AG20443 (cell line): ENCODE measurements around the gene ASTE1.
A peak's percentile ranks its signal among the peaks of the same experiment; 100 is the strongest.
"Not testable (repeated sequence)": the region's sequence is repeated elsewhere in the genome, so short reads cannot be mapped to it uniquely, and the experiment has no call there.

ENCODE experiments used
- DNase-seq: peaks from one replicate; pipeline ENCODE4 v3.0.0; 2012; ENCODE audit warnings: low spot score, mixed read lengths

Gene ASTE1, protein sequence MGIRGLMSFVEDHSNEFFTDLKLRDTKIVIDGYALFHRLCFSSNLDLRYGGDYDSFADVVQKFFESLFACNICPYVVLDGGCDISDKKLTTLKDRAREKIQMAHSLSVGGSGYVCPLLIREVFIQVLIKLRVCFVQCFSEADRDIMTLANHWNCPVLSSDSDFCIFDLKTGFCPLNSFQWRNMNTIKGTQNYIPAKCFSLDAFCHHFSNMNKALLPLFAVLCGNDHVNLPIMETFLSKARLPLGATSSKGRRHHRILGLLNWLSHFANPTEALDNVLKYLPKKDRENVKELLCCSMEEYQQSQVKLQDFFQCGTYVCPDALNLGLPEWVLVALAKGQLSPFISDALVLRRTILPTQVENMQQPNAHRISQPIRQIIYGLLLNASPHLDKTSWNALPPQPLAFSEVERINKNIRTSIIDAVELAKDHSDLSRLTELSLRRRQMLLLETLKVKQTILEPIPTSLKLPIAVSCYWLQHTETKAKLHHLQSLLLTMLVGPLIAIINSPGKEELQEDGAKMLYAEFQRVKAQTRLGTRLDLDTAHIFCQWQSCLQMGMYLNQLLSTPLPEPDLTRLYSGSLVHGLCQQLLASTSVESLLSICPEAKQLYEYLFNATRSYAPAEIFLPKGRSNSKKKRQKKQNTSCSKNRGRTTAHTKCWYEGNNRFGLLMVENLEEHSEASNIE

GRCh38 chr3:131026321-131027151, at the start of gene ASTE1, which contains the start of gene NEK11:
ASTE1 (minus strand) TSS chr3:131026825; CDS start chr3:131025306, 1,519 bp downstream.
NEK11 (plus strand) TSS chr3:131026877; CDS start chr3:131029709, 2,832 bp downstream.
- peak; percentile 94 for DNase-seq

DNA sequence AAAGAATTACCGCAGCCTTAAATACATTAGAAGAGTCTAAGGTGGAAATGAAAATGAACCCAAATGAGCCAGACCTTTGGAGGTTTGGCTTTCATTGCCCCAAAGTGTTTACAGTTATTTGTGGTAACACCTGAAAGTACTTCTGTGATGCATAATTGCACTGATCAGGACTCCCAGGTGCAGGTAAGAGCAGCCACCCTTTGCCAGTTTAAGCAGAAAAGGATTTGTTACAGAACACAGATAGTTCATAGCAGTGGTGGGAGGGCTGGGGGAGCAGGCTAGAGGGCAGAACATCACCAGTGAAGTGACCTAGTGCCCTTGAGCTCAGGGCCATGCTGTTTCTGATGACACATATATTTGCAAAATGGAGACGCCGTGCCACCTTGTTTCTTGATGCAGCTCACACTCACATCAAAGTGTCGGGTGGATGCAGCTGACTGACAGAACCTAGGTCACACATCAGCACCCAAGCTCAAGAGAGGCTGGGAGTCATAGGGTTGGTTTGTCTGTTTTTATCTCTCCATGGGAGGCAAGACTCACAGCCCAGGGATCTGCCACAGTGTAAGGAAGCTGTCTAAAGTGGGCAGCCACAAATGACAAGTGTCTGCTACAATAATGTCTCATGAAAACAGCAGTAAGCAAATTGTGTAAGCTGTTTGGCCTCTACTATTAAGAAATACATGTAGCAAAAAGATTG, 49.2 kb upstream of the ASTE1 start:
- no peak for DNase-seq

DNA sequence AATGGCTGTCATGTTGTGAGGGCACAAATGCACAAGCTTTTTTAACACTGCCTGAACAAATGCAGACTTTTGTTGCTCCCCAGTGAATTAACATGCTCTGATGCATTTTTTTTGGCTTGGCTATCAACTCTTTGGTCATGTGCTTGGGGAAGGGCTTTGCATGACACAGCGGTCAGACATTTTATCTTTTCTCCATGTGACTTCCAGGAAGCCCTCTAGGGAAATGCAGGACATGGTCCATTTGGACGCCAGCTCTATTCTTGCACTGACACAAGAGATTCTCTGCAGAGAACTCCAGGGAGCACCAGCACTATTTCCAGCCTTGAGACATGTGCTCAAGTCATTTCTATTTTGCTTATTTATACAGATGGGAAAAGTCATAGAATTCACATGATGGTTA, 46.2 kb upstream of the ASTE1 start:
- peak; percentile 67 for DNase-seq

- DNase-seq, result peak; percentile 44
These were observed 45.5 kb upstream of the ASTE1 start for GRCh38 chr3:131072099-131072559.

DNA sequence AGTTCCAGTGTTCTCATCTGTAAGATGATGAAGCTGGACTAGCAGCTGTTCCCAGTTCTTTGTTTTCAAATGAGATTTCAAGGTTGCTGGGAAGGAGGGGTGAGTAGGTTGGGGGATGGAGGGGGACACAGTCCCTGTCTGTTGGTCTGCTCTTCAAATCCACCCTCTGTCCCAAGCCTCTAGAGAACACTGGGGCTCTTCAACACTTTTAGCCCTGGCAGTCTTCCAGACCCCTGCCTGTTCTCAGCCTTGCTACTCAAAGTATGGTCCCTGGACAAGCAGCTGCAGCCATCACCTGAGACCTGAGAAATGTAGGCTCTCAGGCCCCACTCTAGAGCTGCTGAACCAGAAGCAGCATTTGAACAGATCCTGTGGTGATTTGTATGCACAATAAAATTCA, 41.4 kb upstream of the ASTE1 start:
- no peak for DNase-seq

DNA sequence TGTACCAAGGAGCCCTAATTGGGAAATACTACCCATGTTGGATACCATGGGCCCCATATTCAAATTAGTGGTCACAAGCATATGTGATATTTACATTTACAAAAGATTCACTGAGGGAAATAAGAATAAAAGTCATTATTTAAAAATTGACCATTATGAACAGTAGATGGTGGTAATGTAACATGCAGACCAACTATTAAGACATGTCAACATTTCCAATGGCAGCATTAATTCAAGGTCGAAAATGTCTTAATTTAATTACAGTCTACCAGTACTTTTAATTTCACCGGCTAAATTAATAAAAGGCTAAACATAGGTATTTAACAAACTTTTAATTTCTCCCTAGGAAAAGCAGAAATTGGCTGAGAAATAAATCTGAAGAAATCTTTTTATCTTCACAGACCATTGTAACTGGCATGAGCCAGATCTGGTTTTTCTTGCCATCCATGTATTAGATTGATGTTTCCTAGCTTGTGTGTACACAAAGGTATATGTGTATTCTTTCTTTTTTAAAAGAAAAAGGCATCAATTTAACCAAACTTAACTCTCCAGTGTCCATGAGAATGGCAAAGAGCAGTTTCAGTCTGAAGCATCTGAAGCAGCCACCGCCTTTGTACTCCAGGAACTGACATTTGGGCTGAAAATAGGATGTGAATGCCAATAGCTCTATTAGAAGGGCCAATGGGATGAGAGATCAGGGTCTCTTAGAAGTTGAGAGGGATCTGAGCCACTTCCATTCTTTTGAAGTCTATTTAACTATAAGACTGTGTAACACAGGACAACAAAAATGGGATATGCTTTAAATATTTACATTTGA, 26.6 kb upstream of the ASTE1 start:
- DNase-seq, result no peak

DNA sequence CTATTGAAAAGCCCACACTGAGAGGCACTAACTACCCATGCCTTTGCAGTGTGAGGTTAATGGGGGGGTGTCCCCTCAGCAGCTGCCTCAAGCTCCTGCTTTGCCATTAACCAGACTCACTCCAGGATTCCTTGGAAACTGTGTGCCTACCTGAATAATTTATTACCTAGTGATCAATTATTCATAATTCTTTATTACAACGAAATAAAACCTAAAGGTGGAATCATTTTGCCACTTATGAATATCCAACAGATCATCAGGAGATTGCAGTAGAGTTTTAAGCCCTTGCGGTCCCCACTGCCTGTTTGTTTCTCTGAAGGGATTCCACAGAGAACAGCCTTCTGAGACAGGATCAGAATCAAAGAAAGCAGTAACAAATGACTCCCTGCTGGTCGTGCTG, 23.4 kb upstream of the ASTE1 start:
- no peak for DNase-seq

DNA sequence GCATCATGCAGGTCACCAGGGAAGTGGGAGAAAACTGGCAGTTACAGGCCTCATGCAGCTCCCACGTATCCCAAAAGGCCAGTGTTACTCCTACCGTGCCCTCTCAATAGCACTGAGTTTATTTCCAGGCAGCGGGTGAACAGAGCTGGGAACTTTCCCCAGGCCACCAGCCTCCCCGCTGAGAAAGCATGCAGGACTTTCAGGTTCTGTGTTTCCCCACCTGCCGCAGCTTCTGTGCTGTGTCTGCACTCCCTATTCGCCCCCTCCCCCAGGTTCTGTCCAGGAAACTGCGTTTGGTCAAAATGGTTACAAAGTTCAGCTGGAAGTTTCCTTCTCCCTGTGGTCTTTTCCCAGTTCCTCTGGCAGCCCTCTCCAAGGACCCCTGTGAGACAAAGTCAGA, 21.4 kb upstream of the ASTE1 start:
- no peak for DNase-seq

- no peak for DNase-seq
These were observed 21.0 kb upstream of the ASTE1 start for GRCh38 chr3:131047582-131047981.

DNA sequence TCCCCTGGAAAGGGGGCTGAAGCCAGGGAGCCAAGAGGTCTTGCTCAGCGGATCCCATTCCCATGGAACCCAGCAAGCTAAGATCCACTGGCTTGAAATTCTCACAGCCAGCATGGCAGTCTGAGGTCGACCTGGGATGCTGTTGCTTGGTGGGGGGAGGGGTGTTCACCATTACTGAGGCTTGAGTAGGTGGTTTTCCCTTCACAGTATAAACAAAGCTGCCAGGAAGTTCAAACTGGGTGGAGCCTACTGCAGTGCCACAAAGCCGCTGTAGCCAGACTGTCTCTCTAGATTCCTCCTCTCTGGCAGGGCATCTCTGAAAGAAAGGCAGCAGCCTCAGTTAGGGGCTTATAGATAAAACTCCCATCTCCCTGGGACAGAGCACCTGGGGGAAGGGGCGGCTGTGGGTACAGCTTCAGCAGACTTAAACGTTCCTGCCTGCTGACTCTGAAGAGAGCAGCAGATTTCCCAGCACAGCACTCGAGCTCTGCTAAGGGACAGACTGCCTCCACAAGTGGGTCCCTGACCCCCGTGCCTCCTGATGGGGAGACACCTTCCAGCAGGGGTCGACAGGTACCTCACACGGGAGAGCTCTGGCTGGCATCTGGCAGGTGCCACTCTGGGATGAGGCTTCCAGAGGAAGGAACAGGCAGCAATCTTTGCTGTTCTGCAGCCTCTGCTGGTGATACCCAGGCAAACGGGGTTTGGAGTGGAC, 15.8 kb upstream of the ASTE1 start:
- DNase-seq, result not testable (repeated sequence)

DNA sequence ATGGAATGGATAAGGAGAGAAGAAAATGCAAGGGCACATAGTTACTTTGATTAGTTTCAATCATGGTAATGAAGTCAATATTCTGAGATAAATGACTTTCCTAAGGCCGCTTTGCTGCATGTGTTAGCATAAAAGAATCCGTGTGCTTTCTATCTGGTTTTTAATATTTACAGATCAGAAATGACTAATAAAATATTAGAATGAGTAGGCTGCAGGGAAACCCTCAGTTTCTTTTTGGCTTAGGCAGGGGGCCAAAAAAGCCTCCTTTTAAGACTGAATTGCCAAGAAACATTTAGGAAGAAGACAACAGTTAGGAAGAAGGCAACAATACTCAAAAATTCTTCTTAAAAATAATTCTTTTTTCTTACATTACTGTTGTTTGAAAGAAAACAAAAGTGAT, 11.7 kb upstream of the ASTE1 start:
- DNase-seq, result no peak

- peak; percentile 22 for DNase-seq
These were observed 10.4 kb upstream of the ASTE1 start for GRCh38 chr3:131036986-131037385.

DNA sequence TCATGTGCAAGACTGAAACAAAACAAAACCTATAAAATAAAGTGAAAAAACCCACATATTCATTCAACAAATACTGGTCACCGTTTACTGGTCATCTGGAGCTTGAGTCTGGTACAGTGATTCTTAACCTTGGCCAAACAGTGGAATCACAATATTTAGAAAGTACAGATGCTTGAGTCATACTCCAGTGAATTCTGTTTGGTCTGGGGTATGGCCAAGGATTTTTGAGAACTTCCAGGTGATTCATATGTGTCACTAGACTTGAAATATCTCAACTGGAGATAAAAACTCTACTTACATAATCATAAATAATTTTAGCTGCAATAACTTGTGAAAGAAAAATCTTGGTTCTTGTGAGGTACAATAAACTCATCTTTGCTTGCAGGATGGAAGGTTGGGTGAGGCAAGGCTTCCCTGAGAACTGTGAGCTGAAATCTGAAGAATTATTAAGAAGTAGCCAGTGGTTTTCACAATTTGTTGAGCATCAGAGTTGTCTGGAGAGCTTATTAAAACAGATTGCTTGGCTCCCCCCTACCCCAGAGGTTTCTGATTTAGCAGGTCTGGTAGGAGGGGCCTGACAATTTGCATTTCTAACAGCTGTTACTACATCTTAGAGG, 9.7 kb upstream of the ASTE1 start:
- peak; percentile 62 for DNase-seq

DNA sequence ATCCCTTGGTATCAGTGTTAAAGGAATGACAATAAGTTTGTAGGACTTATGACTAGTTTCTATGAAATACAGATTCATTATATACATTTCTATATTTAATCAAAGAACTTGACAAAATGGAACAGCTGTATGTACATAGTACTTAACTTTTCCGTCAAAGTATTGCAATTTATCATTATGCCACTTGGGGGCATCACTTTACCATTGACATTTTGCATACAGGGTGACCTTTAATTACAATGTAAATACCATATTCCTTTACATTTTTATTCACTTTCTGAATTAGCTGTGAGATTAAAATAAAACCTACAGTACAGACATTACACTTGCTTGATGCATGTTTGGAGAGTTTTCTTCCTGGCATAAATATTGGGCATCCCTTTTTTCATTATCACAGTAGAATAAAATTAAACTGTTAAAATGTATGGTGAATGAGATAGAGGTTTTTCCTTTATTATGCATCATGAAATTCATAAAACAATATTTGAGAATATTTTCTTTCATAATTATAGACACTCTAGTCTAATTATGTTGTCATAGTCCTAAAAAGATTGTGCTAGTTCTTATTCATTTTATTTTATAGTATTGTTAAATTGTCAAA, 7.0 kb upstream of the ASTE1 start:
- DNase-seq, result peak; percentile 10

DNA sequence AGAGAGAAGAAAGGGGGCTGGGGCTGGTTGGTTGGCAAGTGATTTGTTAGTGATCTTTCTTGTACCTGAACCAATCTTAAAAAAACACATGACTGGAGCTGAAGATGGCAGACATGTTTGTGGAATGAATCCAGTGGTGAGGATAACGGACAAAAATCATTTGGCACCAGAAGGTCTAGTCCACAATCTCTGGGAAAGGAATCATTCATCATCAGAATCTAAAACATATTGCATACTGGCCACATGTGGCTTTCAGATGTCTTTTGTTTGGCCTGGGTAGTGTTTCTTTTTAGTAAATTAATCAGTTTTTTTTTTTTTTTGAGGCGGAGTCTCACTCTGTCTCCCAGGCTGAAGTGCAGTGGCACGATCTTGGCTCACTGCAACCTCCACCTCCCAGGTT, 5.0 kb upstream of the ASTE1 start:
- DNase-seq, result peak; percentile 33

DNA sequence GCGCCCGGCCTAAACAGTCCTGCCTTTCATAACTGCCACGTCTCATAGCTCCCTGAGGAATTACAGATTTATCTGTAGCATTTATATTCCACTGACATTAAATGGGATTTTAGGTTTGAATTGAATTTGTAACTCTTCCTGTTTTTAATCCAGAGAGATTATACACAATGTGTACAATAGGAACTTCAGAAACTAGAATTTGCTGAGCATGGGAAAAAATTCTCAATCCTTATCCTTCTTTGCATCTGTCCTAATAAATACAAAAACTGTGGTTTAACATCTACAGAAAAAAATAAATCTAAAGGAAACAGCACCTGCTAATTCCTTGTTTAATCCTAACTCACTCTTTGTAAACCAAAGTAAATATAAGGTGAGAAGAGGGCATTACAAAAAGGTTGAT, 2.2 kb upstream of the ASTE1 start:
- DNase-seq, result no peak

- no peak for DNase-seq
These were observed 1.1 kb downstream of the ASTE1 start for GRCh38 chr3:131025539-131025938.

GRCh38 chr3:131020122-131020693, 6.4 kb downstream of the ASTE1 start:
- no peak for DNase-seq

GRCh38 chr3:131018970-131019369, 7.7 kb downstream of the ASTE1 start:
- no peak for DNase-seq
